Astrocyte of the cerebellum (primary cell): ENCODE results near the gene DUSP19.

Experiments
- DNase-seq: peaks from one replicate; pipeline ENCODE4 v3.0.0-alpha.2; 2011; ENCODE audit warnings: low read depth
- H3K4me3 ChIP-seq: 2 replicates; pipeline ENCODE4 v1.5.1; 2011; ENCODE audit warnings: mild to moderate bottlenecking, low read depth, low read length, moderate library complexity
- in situ Hi-C: cut with HindIII; loops from 2 replicates; pipeline ENCODE4 v1.10.0; 2017; ENCODE audit warnings: low sequenced_read_pairs
- TF ChIP-seq, protein P1 (sequence below): IDR thresholded peaks from 2 replicates; pipeline ENCODE4 v1.5.1; 2012; ENCODE audit warnings: low read length, low read depth, moderate library complexity, mild to moderate bottlenecking; ENCODE audit errors: missing control alignments

The DUSP19 gene, protein sequence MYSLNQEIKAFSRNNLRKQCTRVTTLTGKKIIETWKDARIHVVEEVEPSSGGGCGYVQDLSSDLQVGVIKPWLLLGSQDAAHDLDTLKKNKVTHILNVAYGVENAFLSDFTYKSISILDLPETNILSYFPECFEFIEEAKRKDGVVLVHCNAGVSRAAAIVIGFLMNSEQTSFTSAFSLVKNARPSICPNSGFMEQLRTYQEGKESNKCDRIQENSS

DNA sequence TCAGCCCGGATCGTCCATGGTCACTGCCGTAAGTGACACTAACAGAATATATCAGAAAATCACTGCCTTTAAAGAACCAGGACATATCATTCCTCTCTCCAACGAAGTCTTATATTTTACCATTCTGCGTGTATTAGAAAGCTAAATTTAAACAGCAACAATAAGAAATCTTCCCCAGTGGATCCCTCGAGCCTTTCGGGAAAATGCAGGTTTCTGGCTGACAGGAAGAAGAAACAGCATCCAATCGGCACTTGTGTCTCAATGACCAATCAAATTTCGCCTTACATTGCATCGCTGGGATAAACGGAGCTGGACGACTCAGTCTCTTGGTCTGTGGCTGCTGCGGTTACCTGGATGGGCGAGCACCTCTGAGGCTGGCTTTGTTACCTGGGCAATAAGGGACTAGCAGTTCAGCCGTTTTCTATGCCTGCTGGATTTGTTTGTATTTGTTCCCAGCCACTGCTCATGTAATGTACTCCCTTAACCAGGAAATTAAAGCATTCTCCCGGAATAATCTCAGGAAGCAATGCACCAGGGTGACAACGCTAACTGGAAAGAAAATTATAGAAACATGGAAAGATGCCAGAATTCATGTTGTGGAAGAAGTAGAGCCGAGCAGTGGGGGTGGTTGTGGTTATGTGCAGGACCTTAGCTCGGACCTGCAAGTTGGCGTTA, at the start of gene DUSP19:
DUSP19 (plus strand) TSS at position 284 of the 675 bp plus-strand sequence; CDS start at position 471, 187 bp downstream.
- peak within 1 kb of the TSS; percentile 67 for H3K4me3 ChIP-seq
- DNase-seq = peak; percentile 88
- in situ Hi-C loops = no loop called here
- TF ChIP-seq, protein P1, sequence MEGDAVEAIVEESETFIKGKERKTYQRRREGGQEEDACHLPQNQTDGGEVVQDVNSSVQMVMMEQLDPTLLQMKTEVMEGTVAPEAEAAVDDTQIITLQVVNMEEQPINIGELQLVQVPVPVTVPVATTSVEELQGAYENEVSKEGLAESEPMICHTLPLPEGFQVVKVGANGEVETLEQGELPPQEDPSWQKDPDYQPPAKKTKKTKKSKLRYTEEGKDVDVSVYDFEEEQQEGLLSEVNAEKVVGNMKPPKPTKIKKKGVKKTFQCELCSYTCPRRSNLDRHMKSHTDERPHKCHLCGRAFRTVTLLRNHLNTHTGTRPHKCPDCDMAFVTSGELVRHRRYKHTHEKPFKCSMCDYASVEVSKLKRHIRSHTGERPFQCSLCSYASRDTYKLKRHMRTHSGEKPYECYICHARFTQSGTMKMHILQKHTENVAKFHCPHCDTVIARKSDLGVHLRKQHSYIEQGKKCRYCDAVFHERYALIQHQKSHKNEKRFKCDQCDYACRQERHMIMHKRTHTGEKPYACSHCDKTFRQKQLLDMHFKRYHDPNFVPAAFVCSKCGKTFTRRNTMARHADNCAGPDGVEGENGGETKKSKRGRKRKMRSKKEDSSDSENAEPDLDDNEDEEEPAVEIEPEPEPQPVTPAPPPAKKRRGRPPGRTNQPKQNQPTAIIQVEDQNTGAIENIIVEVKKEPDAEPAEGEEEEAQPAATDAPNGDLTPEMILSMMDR = no peak

DNA sequence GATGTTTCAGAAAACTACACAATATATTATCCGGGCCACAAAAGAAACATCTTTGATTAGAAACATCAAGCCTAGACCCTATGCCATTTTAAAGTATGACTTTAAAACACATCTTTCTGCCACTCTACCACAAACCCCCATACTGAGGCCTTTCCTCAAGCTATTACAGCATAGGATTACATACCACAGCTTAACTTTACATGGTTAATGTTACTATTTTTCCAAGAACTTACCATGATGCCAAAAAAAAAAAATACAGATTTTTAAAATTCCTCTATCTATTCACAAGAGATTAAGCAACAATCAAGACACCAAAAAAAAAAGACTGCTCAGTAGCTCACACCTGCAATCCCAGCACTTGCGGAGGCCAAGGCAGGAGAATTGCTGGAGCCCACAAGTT, 49.3 kb upstream of the DUSP19 start:
- TF ChIP-seq, protein P1 = no peak

DNA sequence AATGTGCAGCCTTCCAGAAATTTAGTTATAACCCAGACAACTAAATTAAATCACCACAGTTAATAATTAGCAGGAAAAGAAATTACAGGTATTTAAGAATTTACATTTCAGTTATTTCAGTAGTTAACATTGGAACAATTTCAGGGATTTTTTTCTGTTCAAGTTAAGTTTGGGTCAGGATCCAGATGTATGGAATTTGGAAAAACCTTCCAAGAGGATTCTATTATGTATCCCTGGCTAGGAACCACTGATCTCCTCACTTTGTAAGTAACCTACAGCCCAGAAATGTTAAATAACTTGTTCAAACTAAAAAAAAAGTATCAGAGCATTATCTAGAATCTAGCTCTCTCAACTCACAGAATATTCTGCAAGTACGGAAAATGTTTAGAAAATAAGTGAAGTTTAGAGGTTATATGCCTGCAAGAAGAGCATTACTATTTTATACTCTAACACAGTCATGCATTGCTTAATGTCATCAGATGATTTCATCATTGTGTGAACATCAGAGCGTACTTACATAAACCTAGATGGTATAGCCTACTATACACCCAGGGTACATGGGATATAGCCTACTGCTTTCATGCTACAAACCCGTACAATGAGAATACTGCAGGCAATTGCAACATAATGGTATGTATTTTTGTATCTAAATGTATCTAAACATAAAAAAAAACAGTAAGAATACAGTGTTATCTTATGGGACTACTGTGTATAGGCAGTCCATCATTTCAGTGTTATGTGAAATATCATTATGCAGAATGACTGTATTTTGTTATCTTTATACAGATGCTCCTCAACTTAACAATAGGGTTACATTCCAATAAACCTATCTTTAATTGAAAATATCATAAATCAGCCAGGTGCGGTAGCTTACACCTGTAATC, 46.4 kb upstream of the DUSP19 start:
- TF ChIP-seq, protein P1 = no peak
- no peak overlapping the region for H3K4me3 ChIP-seq
- no peak for DNase-seq
- in situ Hi-C loops = no loop called here

More for the DNA sequence above, 49.3 kb upstream of the DUSP19 start:
- no peak for DNase-seq
- in situ Hi-C loops = no loop called here
- H3K4me3 ChIP-seq = no peak overlapping the region

DNA sequence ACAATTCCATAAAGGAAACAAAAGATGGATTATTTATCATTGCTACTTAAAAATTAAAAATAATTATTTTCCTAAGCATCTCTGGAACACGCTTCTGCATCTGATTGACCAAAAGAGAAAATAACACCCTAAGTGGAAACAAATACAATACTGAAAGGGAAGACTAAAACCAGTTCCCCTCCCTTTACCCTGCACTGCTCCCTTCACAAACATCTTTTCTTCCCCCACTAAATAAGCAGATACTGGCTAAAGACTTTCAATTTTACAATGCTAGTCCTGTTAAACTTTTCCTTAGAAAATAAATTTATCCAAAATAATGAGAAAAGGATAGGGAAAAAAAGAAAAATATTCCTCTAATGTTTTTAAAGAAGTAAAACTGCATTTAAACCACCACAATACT, 44.6 kb upstream of the DUSP19 start:
- in situ Hi-C loops = no loop called here
- no peak for DNase-seq
- H3K4me3 ChIP-seq = no peak overlapping the region
- TF ChIP-seq, protein P1 = no peak

DNA sequence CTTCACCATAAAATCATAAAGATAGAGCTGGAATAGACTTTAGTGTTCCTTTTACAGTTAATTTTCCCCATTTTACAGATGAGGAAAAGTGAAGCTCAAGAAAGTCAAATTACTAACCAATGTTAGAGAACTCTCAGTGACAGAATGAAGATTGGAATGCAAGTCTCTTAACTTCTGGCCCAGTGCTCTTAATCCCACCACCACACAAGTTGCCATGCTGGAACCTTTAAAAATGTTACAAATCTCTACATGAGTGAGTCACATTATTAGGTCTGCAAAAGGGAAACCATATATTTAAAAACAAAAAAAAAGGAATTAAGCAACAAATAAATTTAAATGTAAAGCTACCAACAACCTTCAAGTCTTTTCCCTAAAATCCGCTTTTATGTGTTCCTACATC, 43.7 kb upstream of the DUSP19 start:
- TF ChIP-seq, protein P1 = no peak
- H3K4me3 ChIP-seq = no peak overlapping the region
- in situ Hi-C loops = no loop called here
- DNase-seq = no peak

DNA sequence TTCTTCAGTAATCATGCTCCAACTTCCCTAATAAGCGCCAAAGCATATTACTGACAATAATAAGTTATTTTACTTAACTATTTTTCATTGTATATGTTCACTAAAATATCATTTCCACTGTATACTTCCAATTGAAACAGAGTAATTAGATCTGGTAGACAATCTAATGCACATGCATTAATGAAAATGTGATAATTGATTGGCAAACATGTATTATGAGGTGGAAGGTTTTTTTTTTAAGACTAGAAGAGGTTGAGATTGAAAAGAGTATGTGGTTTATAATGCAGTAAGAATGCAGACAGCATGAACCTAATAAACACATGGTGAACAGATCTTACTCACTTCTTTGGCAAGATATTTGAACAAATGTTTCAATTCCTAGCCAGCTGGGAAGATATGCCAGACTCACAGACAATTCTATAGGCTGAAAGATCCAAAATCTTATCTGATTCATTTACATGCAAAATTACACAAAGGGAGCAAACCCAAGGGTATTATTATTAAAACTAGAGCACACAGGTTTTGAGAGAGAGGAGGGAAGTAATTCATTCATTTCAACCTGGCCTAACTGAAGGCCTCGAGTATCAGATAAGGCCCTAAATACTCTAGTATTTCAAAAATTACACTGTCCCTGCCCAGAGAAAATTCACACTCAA, 43.1 kb upstream of the DUSP19 start:
- DNase-seq = peak; percentile 62
- H3K4me3 ChIP-seq = peak overlapping the region; percentile 60
- in situ Hi-C loops = no loop called here
- TF ChIP-seq, protein P1 = no peak
